PC-3 (cell line): ENCODE measurements around the gene CFAP46. TPM values are rescaled to one million over a fixed set of nuclear protein-coding genes. Genes with fewer than 3 reads are reported as not detected.

ENCODE experiments used
- ATAC-seq: fragments of 200-7000 bp; cut with Tn5 transposase; 2 replicates; pipeline ENCODE4 v1.9.1; 2020; ENCODE audit warnings: mild to moderate bottlenecking, moderate library complexity
- BruUV-seq: library from RNA; stranded (reverse); fragments of 400-500 nt; replicated peaks from 2 replicates; lab custom pipeline; 2021; lab: Mats Ljungman, UMichigan
- CTCF ChIA-PET: fragments of 300-600 bp; sonication (Branson Sonifier 250); formaldehyde crosslinking; loops from one replicate; lab custom pipeline; 2022; ENCODE audit warnings: antibody characterized with exemption; lab: Charles Lee
- POLR2A ChIA-PET: fragments of 300-600 bp; sonication (Branson Sonifier 250); formaldehyde crosslinking; loops from one replicate; lab custom pipeline; 2022; ENCODE audit warnings: antibody characterized with exemption; ENCODE audit not compliant: unreplicated experiment; lab: Charles Lee
- DNase-seq: peaks from one replicate; pipeline ENCODE4 v3.0.0-alpha.2; 2015
- H2AFZ ChIP-seq: fragments of 300-600 bp; sonication (generic); 2 replicates; pipeline ENCODE4 v1.6.0; 2016; ENCODE audit warnings: antibody characterized with exemption, low read length
- H3F3A ChIP-seq: fragments of 300-600 bp; sonication (generic); one replicate; pipeline ENCODE4 v1.6.0; 2017; ENCODE audit warnings: antibody characterized with exemption, low read length, control low read depth, mild to moderate bottlenecking; ENCODE audit not compliant: unreplicated experiment
- H3K27ac ChIP-seq: fragments of 300-600 bp; sonication (generic); 2 replicates; pipeline ENCODE4 v1.5.1; 2016; ENCODE audit warnings: mild to moderate bottlenecking, low read length
- H3K27me3 ChIP-seq: fragments of 300-600 bp; sonication (generic); 2 replicates; pipeline ENCODE4 v1.6.1; 2016; ENCODE audit warnings: low read length, mixed read lengths
- H3K36me3 ChIP-seq: fragments of 300-600 bp; sonication (generic); 2 replicates; pipeline ENCODE4 v1.6.1; 2016; ENCODE audit warnings: low read depth, mixed run types, low read length, mixed read lengths
- H3K4me1 ChIP-seq: fragments of 300-600 bp; sonication (generic); 2 replicates; pipeline ENCODE4 v1.5.1; 2016; ENCODE audit warnings: low read length; ENCODE audit not compliant: insufficient read depth
- H3K4me2 ChIP-seq: fragments of 300-600 bp; sonication (generic); 2 replicates; pipeline ENCODE4 v1.6.0; 2016; ENCODE audit warnings: low read length
- H3K4me3 ChIP-seq: fragments of 300-600 bp; sonication (generic); 2 replicates; pipeline ENCODE4 v1.5.1; 2016; ENCODE audit warnings: mild to moderate bottlenecking, low read length, mixed read lengths
- H3K79me2 ChIP-seq: fragments of 300-600 bp; sonication (generic); 2 replicates; pipeline ENCODE4 v1.6.1; 2017; ENCODE audit warnings: low read length, mixed read lengths
- H3K9ac ChIP-seq: fragments of 300-600 bp; sonication (generic); 2 replicates; pipeline ENCODE4 v1.6.0; 2016; ENCODE audit warnings: mild to moderate bottlenecking, low read length
- H3K9me2 ChIP-seq: fragments of 300-600 bp; sonication (generic); replicated peaks from 2 replicates; pipeline ENCODE4 v1.6.1; 2016; ENCODE audit warnings: mixed run types, low read length, mixed read lengths
- H3K9me3 ChIP-seq: fragments of 300-600 bp; sonication (generic); 2 replicates; pipeline ENCODE4 v1.6.1; 2016; ENCODE audit warnings: low read length, mixed read lengths
- H4K20me1 ChIP-seq: fragments of 300-600 bp; sonication (generic); 2 replicates; pipeline ENCODE4 v1.6.1; 2016; ENCODE audit warnings: low read length, mixed read lengths
- CTCF ChIP-seq: fragments of 300-600 bp; sonication (generic); conservative IDR thresholded peaks from 2 replicates; pipeline ENCODE4 v1.5.1; 2017; ENCODE audit warnings: antibody characterized with exemption, low read depth, mild to moderate bottlenecking, low read length
- EZH2 ChIP-seq: fragments of 300-600 bp; sonication (generic); IDR thresholded peaks from one replicate; pipeline ENCODE4 v1.6.1; 2017; ENCODE audit warnings: antibody characterized with exemption, mild to moderate bottlenecking, low read length; ENCODE audit not compliant: unreplicated experiment
- EZH2phosphoT487 ChIP-seq: fragments of 300-600 bp; sonication (generic); IDR thresholded peaks from 2 replicates; pipeline ENCODE4 v1.6.1; 2018; ENCODE audit warnings: mild to moderate bottlenecking, antibody characterized with exemption, low read length, borderline replicate concordance
- intact Hi-C: fragments of 100-400 bp; cut with micrococcal nuclease; formaldehyde crosslinking; loops from 2 replicates; pipeline ENCODE4 v1.9.0; 2023
- total RNA-seq: library from RNA; depleted of rRNA; stranded (reverse); fragments of >200 nt; gene quantifications from 2 replicates; pipeline ENCODE4 v1.2.3, GENCODE V29; 2014

The CFAP46 gene
- total RNA-seq, 1 experiment from 2014 or later: 0.04 TPM

DNA sequence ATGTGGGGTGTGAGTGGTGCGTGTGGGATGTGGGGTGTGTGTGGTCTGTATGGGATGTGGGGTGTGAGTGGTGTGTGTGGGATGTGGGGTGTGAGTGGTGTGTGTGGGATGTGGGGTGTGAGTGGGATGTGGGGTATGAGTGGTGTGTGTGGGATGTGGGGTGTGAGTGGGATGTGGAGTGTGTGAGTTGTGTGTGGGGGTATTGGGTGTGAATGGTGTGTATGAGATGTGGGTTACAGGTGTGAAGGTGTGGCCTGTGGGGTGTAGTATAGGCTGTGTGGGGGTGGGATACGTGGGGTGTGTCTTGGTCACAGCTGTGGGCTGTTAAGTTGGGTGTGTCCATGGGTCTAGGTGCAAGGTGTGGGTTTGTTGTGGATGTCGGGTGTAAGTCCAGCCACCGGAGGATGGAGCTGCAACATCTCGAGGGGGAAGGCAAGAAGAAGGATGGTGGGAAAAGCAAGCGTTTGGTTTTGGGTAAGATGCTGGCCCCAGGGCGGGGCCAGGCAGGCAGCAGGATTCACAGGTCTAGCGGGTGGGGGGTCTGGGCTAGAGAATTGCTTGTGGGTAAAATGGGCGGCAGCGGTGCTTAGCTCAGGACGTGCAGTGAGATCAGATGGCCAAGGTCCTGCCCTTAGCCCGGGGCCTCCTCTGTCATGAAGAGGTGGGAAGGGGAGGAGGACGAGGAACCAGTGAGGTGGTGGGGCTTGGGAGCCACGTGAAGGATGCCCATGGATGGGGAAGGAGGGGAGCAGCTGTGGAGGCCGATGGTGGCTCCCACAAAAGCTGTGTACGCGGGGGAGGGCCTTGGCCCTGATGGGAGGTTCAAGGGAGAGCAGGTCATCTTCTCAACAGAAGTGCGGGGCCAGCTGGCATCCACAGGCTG, 60.1 kb downstream of the CFAP46 start:
- no TSS peak for BruUV-seq
- peaks cover 36% of the 10 kb centered on the region for H3K27me3 ChIP-seq
- no peaks in the 10 kb centered on the region for H3K36me3 ChIP-seq
- no peak overlapping the region for H2AFZ ChIP-seq
- no peak for TF ChIP-seq CTCF
- no peak for TF ChIP-seq EZH2
- TF ChIP-seq EZH2phosphoT487: no peak
- no peak for DNase-seq
- POLR2A ChIA-PET: no interaction called here
- no peaks in the 10 kb centered on the region for H4K20me1 ChIP-seq
- H3K9ac ChIP-seq: no peak overlapping the region
- no peaks in the 10 kb centered on the region for H3K9me3 ChIP-seq
- no peak for ATAC-seq
- no peak overlapping the region for H3K4me3 ChIP-seq
- CTCF ChIA-PET: no interaction called here
- H3K4me1 ChIP-seq: no peaks in the 10 kb centered on the region
- no peak overlapping the region for H3K27ac ChIP-seq
- no peaks in the 10 kb centered on the region for H3K79me2 ChIP-seq
- H3F3A ChIP-seq: no peaks in the 10 kb centered on the region
- intact Hi-C loops: no loop called here
- H3K9me2 ChIP-seq: no peaks in the 10 kb centered on the region
- no peak overlapping the region for H3K4me2 ChIP-seq

GRCh38 chr10:132881186-132881920, 61.0 kb downstream of the CFAP46 start:
- H4K20me1 ChIP-seq: no peaks in the 10 kb centered on the region
- POLR2A ChIA-PET: no interaction called here
- no peak for DNase-seq

More at GRCh38 chr10:132881186-132881920, 61.0 kb downstream of the CFAP46 start:
- intact Hi-C loops: no loop called here
- no peak overlapping the region for H3K4me2 ChIP-seq
- H3K4me1 ChIP-seq: no peaks in the 10 kb centered on the region
- H3K9me3 ChIP-seq: no peaks in the 10 kb centered on the region
- H3K27ac ChIP-seq: no peak overlapping the region
- no peaks in the 10 kb centered on the region for H3F3A ChIP-seq
- H2AFZ ChIP-seq: no peak overlapping the region
- CTCF ChIA-PET: no interaction called here
- no TSS peak for BruUV-seq
- H3K36me3 ChIP-seq: no peaks in the 10 kb centered on the region
- H3K9ac ChIP-seq: no peak overlapping the region
- H3K9me2 ChIP-seq: no peaks in the 10 kb centered on the region
- H3K4me3 ChIP-seq: no peak overlapping the region
- TF ChIP-seq EZH2phosphoT487 (no peak), CTCF (no peak), EZH2 (no peak)
- H3K27me3 ChIP-seq: peaks cover 41% of the 10 kb centered on the region
- ATAC-seq: no peak
- no peaks in the 10 kb centered on the region for H3K79me2 ChIP-seq
